HG03342 (cell line): ENCODE results near the gene TLX2.
"Not testable (repeated sequence)": the region's sequence is repeated elsewhere in the genome, so short reads cannot be mapped to it uniquely, and the experiment has no call there.

ENCODE experiments used
- ATAC-seq: cut with Tn5 transposase; IDR thresholded peaks from one replicate; pipeline ENCODE4 v1.9.1; 2021; ENCODE audit warnings: mild to moderate bottlenecking, moderate library complexity; ENCODE audit not compliant: unreplicated experiment

Gene TLX2

GRCh38 chr2:74553892-74554819 lies 39.9 kb downstream of the TLX2 start, which contains the start of the genes DOK1 and LOXL3:
DOK1 (plus strand) TSS chr2:74554720; CDS start chr2:74554755, 35 bp downstream.
LOXL3 (minus strand) TSS chr2:74553942; CDS start chr2:74552634, 1,308 bp downstream.
- ATAC-seq: peak; percentile 43

- ATAC-seq: no peak
Observed at GRCh38 chr2:74554820-74555531, 40.7 kb downstream of the TLX2 start.

DNA sequence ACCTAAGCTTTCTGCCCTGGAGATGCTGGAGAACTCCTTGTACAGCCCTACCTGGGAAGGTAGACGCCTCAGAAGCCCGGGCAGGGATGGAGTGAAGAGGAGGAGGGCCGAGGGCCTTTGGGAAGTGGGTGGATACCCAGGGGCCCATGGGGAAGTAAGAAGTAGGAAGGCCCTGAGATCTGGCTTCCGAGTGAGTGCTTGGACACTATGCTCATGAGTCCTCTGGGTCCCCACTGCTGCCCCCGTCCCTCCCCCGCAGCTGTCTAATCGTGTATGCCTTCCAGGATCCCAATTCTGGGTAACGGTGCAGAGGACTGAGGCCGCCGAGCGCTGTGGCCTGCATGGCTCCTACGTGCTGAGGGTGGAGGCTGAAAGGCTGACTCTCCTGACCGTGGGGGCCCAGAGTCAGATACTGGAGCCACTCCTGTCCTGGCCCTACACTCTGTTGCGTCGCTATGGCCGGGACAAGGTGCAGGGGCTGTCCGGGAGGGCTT lies 41.4 kb downstream of the TLX2 start:
- ATAC-seq: no peak

GRCh38 chr2:74556159-74556558 lies 41.9 kb downstream of the TLX2 start:
- no peak for ATAC-seq

- no peak for ATAC-seq
Observed at GRCh38 chr2:74556831-74557370, 42.7 kb downstream of the TLX2 start.

- no peak for ATAC-seq
Observed at GRCh38 chr2:74558284-74559230, 44.3 kb downstream of the TLX2 start.

DNA sequence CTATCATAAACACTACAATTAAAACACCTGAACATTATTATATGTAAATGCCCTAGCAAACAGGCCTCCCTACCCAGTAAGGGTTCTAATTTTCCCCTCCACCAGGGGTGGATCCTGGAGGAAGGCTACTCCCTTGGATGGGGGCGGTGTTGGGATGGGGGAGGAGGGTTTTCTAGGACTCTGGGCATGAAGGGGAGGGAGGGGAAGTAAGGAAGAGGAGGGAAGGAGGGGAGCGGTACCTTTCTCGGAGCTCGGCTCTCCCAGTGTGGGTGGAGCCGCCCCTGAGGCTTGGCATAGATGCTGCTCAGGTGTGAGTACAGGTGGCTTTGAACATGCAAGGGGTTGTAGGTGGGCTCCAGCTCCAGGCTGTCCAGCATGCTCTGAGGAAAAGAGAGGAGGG lies 45.7 kb downstream of the TLX2 start:
- no peak for ATAC-seq

- no peak for ATAC-seq
Observed at GRCh38 chr2:74560591-74560990, 46.3 kb downstream of the TLX2 start.

GRCh38 chr2:74561022-74561421 lies 46.8 kb downstream of the TLX2 start:
- ATAC-seq: not testable (repeated sequence)

GRCh38 chr2:74562126-74562775 lies 48.0 kb downstream of the TLX2 start:
- ATAC-seq: no peak

DNA sequence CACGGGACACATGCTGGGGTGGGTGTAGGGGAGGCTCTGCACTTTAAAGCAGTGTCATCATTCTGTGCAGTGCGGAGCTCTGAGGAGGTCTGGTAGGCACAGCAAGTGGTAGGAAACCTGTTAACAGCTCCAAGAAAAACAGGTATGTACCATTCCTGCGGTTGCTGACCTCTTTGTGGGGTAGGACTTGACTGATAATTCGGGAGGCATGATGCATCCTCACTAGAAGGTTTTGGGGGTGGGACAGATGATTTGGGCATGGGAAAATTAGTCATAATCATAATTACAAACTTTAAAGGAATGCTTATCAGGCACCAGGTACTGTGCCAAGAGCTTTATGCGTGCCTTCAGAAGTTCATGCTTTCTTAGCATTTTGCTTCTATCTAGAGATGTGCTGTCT lies 50.0 kb downstream of the TLX2 start:
- no peak for ATAC-seq

GRCh38 chr2:74566076-74566753 lies 52.0 kb downstream of the TLX2 start:
- no peak for ATAC-seq

DNA sequence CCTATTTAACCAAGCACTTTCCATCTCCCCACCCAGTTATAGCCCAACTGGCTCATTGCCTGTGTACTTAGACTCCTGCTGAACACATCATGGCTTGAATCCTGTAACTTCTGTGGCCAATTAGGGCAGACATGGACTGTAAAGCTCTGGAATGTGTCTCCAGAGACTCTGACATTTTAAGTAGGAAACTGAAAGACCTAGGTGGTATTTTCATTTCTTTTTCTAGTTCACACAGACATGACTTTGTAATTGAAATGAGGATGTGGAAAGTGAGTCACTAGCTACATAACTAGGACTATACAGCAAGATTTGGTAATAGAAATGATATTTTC lies 52.5 kb downstream of the TLX2 start:
- ATAC-seq: no peak
